Osteocyte (in vitro differentiated cells): Measurements from ENCODE around the gene SSR3. TPM values are rescaled to one million over a fixed set of nuclear protein-coding genes. Genes with fewer than 3 reads are reported as not detected.

ENCODE experiments used
- DNase-seq: peaks from one replicate; pipeline ENCODE4 v3.0.0; 2021; ENCODE audit warnings: mixed read lengths; ENCODE audit not compliant: unreplicated experiment; ENCODE audit errors: extremely low spot score
- H3K27ac Mint-ChIP-seq: one replicate; pipeline ENCODE4 v1.8.0; 2021; ENCODE audit warnings: mild to moderate bottlenecking, mixed read lengths; ENCODE audit not compliant: unreplicated experiment
- H3K27me3 Mint-ChIP-seq: one replicate; pipeline ENCODE4 v1.8.0; 2021; ENCODE audit warnings: mixed read lengths; ENCODE audit not compliant: unreplicated experiment
- H3K36me3 Mint-ChIP-seq: one replicate; pipeline ENCODE4 v1.8.0; 2021; ENCODE audit warnings: mixed read lengths; ENCODE audit not compliant: unreplicated experiment
- H3K4me1 Mint-ChIP-seq: one replicate; pipeline ENCODE4 v1.8.0; 2021; ENCODE audit warnings: mixed read lengths; ENCODE audit not compliant: unreplicated experiment
- H3K4me3 Mint-ChIP-seq: one replicate; pipeline ENCODE4 v1.8.0; 2021; ENCODE audit warnings: mild to moderate bottlenecking, moderate library complexity, mixed read lengths; ENCODE audit not compliant: unreplicated experiment
- H3K9me3 Mint-ChIP-seq: one replicate; pipeline ENCODE4 v1.8.0; 2021; ENCODE audit warnings: mixed read lengths; ENCODE audit not compliant: unreplicated experiment
- CTCF ChIP-seq: fragments of 200-600 bp; sonication (generic); IDR thresholded peaks from 2 replicates; pipeline ENCODE4 v1.5.0; 2021; ENCODE audit warnings: antibody characterized with exemption, mild to moderate bottlenecking, moderate library complexity
- total RNA-seq: library from RNA; stranded (reverse); gene quantifications from 2 replicates; pipeline ENCODE4 v1.2.1, GENCODE V29; 2021

Gene SSR3
- total RNA-seq, 1 donor from 2014 or later: 208 TPM

DNA sequence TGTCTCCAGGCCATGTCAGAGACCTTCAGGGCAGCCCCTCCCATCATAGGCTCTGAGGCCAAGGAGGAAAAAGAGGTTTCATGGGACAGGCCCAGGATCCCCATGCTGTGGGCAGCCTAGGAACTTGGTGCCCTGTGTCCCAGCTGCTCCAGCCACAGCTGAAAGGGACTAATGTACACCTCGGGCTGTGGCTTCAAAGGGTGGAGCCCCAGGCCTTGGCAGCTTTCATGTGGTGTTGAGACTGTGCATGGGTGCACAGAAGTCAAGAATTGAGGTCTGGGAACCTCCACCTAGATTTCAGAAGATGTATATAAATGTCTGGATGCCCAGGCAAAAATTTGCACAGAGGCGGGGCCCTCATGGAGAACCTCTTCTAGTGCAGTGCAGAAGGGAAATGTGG lies 6.6 kb upstream of the SSR3 start:
- Mint-ChIP-seq H3K27me3 (no peaks in the 10 kb centered on the region), H3K27ac (no peak overlapping the region), H3K36me3 (no peaks in the 10 kb centered on the region)

GRCh38 chr3:156559321-156559720 lies 4.4 kb upstream of the SSR3 start:
- DNase-seq: no peak
- no peaks in the 10 kb centered on the region for H3K27me3 Mint-ChIP-seq
- no peak overlapping the region for H3K4me3 Mint-ChIP-seq
- H3K4me1 Mint-ChIP-seq: peaks cover 3% of the 10 kb centered on the region
- H3K27ac Mint-ChIP-seq: no peak overlapping the region
- no peaks in the 10 kb centered on the region for H3K36me3 Mint-ChIP-seq
- H3K9me3 Mint-ChIP-seq: no peaks in the 10 kb centered on the region
- no peak for TF ChIP-seq CTCF

More for the DNA sequence above, 6.6 kb upstream of the SSR3 start:
- H3K9me3 Mint-ChIP-seq: no peaks in the 10 kb centered on the region
- no peak overlapping the region for H3K4me3 Mint-ChIP-seq
- no peaks in the 10 kb centered on the region for H3K4me1 Mint-ChIP-seq
- no peak for TF ChIP-seq CTCF
- DNase-seq: no peak

DNA sequence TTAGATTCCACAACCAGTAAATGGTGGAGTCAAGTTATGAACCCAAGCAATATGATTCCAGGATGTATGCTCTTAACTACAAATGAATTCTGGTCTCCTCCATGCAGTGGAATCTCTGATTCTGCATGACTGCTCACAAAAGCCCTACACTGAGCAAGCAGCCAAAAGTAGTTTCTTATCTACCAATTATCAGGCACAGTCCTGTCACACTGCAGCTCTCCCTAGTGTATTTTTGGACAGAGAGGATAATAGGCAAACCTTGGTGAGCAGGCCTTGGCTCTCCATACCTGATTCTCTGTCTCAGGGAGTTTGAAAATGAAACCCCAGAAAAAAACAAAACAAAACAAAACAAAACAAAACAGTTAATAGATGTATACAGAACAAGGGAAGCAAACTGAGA lies 3.5 kb upstream of the SSR3 start:
- Mint-ChIP-seq H3K9me3 (no peaks in the 10 kb centered on the region), H3K4me1 (peaks cover 11% of the 10 kb centered on the region), H3K27ac (no peak overlapping the region), H3K36me3 (no peaks in the 10 kb centered on the region), H3K4me3 (no peak overlapping the region), H3K27me3 (no peaks in the 10 kb centered on the region)
- TF ChIP-seq CTCF: no peak
- no peak for DNase-seq

GRCh38 chr3:156554515-156554841 lies 439 bp downstream of the SSR3 start:
- TF ChIP-seq CTCF: no peak
- peak overlapping the region; percentile 97 for H3K4me3 Mint-ChIP-seq
- peaks cover 48% of the 10 kb centered on the region for H3K4me1 Mint-ChIP-seq
- no peak for DNase-seq
- peak overlapping the region; percentile 95 for H3K27ac Mint-ChIP-seq
- H3K36me3 Mint-ChIP-seq: peaks cover 35% of the 10 kb centered on the region
- H3K27me3 Mint-ChIP-seq: no peaks in the 10 kb centered on the region
- H3K9me3 Mint-ChIP-seq: no peaks in the 10 kb centered on the region

DNA sequence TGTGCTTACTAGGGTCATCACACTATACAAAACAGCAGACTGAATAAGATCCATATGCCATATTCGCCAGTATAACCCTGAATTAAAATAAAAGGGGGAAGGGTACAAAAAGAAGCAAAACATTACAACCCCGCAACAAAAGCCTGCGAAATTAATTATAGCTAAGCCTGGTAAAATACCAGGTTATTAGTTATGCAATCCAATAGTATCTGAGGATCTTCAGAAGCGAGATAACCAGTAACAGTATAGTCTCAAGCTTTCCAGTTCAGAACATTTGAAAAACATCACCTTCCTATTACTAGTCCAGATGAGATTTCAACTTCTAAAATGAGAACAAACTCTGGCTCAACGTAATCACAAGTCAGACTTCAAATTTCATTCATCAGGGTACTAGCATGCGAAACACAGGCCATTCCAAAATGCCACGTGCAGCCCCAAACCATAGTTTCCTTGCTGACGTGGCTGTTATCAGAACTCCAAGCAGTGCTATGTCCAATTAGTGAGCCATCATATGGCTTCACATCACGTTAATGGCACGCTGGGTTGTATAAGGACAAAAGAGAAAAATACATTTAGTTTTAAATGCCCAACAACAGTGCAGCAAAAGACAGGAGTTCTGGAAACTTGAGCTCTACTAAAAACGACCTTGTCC lies 1.1 kb downstream of the SSR3 start:
- peak overlapping the region; percentile 97 for H3K4me3 Mint-ChIP-seq
- H3K4me1 Mint-ChIP-seq: peaks cover 55% of the 10 kb centered on the region
- H3K27ac Mint-ChIP-seq: peak overlapping the region; percentile 95
- DNase-seq: no peak
- H3K27me3 Mint-ChIP-seq: no peaks in the 10 kb centered on the region
- H3K36me3 Mint-ChIP-seq: peaks cover 40% of the 10 kb centered on the region
- TF ChIP-seq CTCF: no peak
- H3K9me3 Mint-ChIP-seq: no peaks in the 10 kb centered on the region
